ENCODE measurements around the gene MBP. TPM values are rescaled to one million over a fixed set of nuclear protein-coding genes. Genes with fewer than 3 reads are reported as not detected.

MBP gene
- total and polyA plus RNA-seq, 2 of the 4 experiments (the other 2 are of a cell fraction): 0.72 to 0.90 TPM

GRCh38 chr18:77077401-77077800 lies 55.2 kb downstream of the MBP start:
- Histone ChIP-seq H3K9me1 (ENCODE audit: insufficient read depth, low read length) (peaks cover 20% of the 10 kb centered on the region), H3K23ac (ENCODE audit: low read depth, low read length) (no peak overlapping the region), H3K56ac (ENCODE audit: extremely low read depth, insufficient read depth, low read length) (no peak overlapping the region), H2BK15ac (ENCODE audit: low read depth, low read length) (no peak overlapping the region), H3K27ac (ENCODE audit: insufficient read depth, low read length) (no peak overlapping the region), H3K18ac (ENCODE audit: low read depth, low read length) (no peak overlapping the region), H3K9ac (ENCODE audit: low read depth, low read length) (no peak overlapping the region), H3K9me3 (ENCODE audit: control insufficient read depth, insufficient read depth, low read length) (no peaks in the 10 kb centered on the region), H3K4ac (ENCODE audit: low read depth, low read length) (no peak overlapping the region), H3K4me3 (ENCODE audit: insufficient read depth, low read depth, low read length) (no peak overlapping the region), H3K79me1 (ENCODE audit: low read depth in 1 of 2, low read length in 2 of 2) (peaks cover 0 to 25% of the 10 kb centered on the region in 2 experiments; a peak in 3 of 4 replicates), H3K14ac (replicated peaks; ENCODE audit: low read depth, low read length) (no peak overlapping the region), H2AFZ (replicated peaks; ENCODE audit: low read length, poor library complexity) (no peak overlapping the region), H4K8ac (ENCODE audit: low read depth in 2 of 2, low read length in 2 of 2) (no peak overlapping the region), H4K5ac (ENCODE audit: low read depth, low read length) (no peak overlapping the region), H4K20me1 (ENCODE audit: insufficient read depth, low read length) (no peaks in the 10 kb centered on the region), H2BK120ac (ENCODE audit: low read depth, low read length) (peak overlapping the region; percentile 87), H3K36me3 (ENCODE audit: control insufficient read depth, insufficient read depth, low read length) (no peaks in the 10 kb centered on the region), H2BK5ac (ENCODE audit: low read depth, low read length, poor library complexity, severe bottlenecking) (no peak overlapping the region), H2BK20ac (ENCODE audit: low read depth, low read length) (peak overlapping the region; percentile 5), H4K91ac (ENCODE audit: insufficient read depth, low read depth, low read length) (no peak overlapping the region), H3K4me2 (ENCODE audit: low read depth, low read length) (no peak overlapping the region), H2AK5ac (ENCODE audit: low read depth, low read length) (peak overlapping the region; percentile 56; the same call in 1 of the 2 replicates), H3K27me3 (ENCODE audit: control insufficient read depth, insufficient read depth, low read length) (no peaks in the 10 kb centered on the region), H2AK9ac (replicated peaks; ENCODE audit: low read depth, low read length, poor library complexity) (no peak overlapping the region), H3K4me1 (ENCODE audit: control insufficient read depth, insufficient read depth, low read length) (peaks cover 27% of the 10 kb centered on the region)
- DNase-seq (no peak), ATAC-seq (ENCODE audit: low read depth) (no peak)
- dilution Hi-C loops (cut with HindIII; ENCODE audit: low sequenced_read_pairs, unreplicated experiment) (no loop called here), intact Hi-C loops (cut with micrococcal nuclease) (no loop called here), in situ Hi-C loops (cut with MboI; ENCODE audit: low sequenced_read_pairs) (no loop called here)
- TF ChIP-seq RAD21 (IDR thresholded peaks at IDR 0.05; ENCODE audit: low read length) (no peak), MAZ (IDR thresholded peaks at IDR 0.05; ENCODE audit: borderline replicate concordance, low read depth, low read length) (no peak), MAFK (IDR thresholded peaks at IDR 0.05; ENCODE audit: low read depth, low read length) (no peak), CTCF (conservative IDR thresholded peaks at IDR 0.05; ENCODE audit: low read depth, low read length) (no peak), BHLHE40 (IDR thresholded peaks at IDR 0.05; ENCODE audit: low read depth, low read length) (no peak), MXI1 (IDR thresholded peaks at IDR 0.05; ENCODE audit: borderline replicate concordance, low read depth, low read length) (no peak), CHD1 (IDR thresholded peaks at IDR 0.05; ENCODE audit: low read depth, low read length) (no peak), POLR2A (IDR thresholded peaks at IDR 0.05; ENCODE audit: low read depth, low read length) (no peak), NFE2L2 (IDR thresholded peaks at IDR 0.05; ENCODE audit: low read depth, low read length) (no peak), FOS (IDR thresholded peaks at IDR 0.05; ENCODE audit: low read depth, low read length) (no peak), USF2 (IDR thresholded peaks at IDR 0.05; ENCODE audit: low read depth, low read length) (no peak), RFX5 (IDR thresholded peaks at IDR 0.05; ENCODE audit: low read depth, low read length) (no peak)
- POLR2A ChIA-PET (ENCODE audit: unreplicated experiment): no interaction called here
- no TSS peak for BruUV-seq (replicated peaks)
- 100% methylated on average over 5 of the region's 7 CpGs; no CpG with 5 or more reads in 1 of the 2 experiments for WGBS, 2 experiments (ENCODE audit: extremely low coverage in 2 of 2, insufficient read length in 1 of 2)
- CTCF ChIA-PET: no interaction called here

Measured in IMR-90 (cell line).